ENCODE results near the gene NSUN2. TPM values are rescaled to one million over a fixed set of nuclear protein-coding genes. Genes with fewer than 3 reads are reported as not detected.

Gene NSUN2
- total RNA-seq, 2 donors from 2014 or later = 42.2 to 52.6 TPM

DNA sequence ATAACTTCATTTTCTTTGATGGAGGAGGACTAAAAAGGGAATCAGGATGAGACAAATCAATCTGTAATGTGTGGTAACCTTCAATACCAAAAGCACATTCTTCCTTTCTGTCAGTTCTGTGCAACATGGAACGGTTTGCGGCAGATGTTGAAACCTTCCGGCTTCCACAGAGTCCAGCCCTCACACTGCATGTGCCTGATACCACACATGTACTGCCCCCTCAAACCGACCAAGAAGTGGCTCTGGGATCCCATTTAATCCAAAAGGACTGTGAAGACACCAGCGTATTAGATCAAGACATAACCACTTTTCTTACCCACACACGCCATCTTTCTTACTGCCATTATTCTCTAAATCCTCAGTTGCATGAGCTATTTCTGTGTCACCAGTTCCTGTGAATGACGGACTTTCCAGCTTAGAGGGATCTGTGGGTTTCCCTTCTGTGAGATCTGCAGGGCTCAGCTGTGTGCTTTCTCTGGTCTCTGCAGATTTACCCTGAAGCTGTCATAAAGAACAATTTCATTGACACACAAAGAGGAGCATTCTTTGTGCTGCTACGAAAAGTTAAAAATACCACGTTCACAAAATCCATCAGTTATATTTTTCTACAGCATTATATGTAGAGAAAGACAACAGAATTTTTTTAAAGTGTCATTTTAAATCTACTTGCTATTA lies 25.8 kb downstream of the NSUN2 start:
- ATAC-seq (ENCODE audit: insufficient number of reproducible peaks, low FRiP score, low read depth) (no peak), DNase-seq (ENCODE audit: low spot score) (no peak)
- H3K9me3 ChIP-seq = no peaks in the 10 kb centered on the region
- peaks cover 0 to 17% of the 10 kb centered on the region in 2 donors for H3K4me1 ChIP-seq (ENCODE audit: control insufficient read depth in 1 of 2, low read depth in 2 of 2)
- H3K36me3 ChIP-seq = peaks cover 75% of the 10 kb centered on the region
- no peak overlapping the region for H3K27ac ChIP-seq
- TF ChIP-seq, protein P1, sequence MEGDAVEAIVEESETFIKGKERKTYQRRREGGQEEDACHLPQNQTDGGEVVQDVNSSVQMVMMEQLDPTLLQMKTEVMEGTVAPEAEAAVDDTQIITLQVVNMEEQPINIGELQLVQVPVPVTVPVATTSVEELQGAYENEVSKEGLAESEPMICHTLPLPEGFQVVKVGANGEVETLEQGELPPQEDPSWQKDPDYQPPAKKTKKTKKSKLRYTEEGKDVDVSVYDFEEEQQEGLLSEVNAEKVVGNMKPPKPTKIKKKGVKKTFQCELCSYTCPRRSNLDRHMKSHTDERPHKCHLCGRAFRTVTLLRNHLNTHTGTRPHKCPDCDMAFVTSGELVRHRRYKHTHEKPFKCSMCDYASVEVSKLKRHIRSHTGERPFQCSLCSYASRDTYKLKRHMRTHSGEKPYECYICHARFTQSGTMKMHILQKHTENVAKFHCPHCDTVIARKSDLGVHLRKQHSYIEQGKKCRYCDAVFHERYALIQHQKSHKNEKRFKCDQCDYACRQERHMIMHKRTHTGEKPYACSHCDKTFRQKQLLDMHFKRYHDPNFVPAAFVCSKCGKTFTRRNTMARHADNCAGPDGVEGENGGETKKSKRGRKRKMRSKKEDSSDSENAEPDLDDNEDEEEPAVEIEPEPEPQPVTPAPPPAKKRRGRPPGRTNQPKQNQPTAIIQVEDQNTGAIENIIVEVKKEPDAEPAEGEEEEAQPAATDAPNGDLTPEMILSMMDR (IDR thresholded peaks at IDR 0.05) = no peak
- H3K4me3 ChIP-seq = no peak overlapping the region
- no peaks in the 10 kb centered on the region for H3K27me3 ChIP-seq (replicated peaks; ENCODE audit: insufficient read depth)

DNA sequence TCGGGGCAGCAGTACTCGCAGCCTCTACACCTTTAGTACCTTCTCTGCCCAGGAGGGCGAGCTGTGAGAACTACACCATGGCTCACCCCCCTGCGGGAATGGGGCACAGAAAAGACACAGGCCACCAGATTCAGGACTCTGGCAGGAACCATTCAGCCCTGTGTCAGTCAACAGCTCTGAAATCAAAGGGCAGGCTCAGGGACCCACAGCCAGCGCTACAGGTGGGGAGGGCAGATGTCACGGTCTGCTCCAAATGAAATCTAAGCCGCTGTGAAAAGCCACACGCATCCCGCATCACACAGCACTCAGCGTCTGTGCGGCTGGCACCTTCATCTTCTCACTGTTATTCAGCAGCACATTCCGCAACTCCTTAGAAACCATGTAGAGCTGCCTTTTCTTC lies 27.9 kb downstream of the NSUN2 start:
- H3K36me3 ChIP-seq = peaks cover 78% of the 10 kb centered on the region
- no peaks in the 10 kb centered on the region for H3K4me1 ChIP-seq (ENCODE audit: control insufficient read depth in 1 of 2, low read depth in 2 of 2)
- H3K4me3 ChIP-seq = no peak overlapping the region
- TF ChIP-seq, protein P1 (IDR thresholded peaks at IDR 0.05) = no peak
- ATAC-seq (ENCODE audit: insufficient number of reproducible peaks, low FRiP score, low read depth) (no peak), DNase-seq (ENCODE audit: low spot score) (no peak)
- no peaks in the 10 kb centered on the region for H3K27me3 ChIP-seq (replicated peaks; ENCODE audit: insufficient read depth)
- no peak overlapping the region for H3K27ac ChIP-seq
- no peaks in the 10 kb centered on the region for H3K9me3 ChIP-seq

DNA sequence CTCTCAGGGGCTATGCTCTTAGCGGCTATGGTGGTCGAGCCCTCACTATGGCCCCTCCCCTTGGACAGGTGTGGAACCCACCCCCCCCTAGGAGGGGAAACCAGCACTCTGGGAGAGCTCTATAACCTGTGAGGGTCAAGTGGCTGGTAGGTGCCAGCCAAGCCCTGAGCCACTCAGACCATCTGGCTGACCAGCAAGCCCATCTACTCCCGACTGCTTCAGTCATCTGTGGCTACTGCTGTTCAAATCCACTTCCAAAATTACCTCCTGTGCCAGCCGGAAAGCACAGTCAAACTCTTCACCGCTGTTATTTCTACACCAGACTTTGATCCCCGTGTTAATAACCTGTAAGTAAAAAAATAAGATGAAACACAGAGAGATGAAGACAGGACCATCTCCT lies 28.5 kb downstream of the NSUN2 start:
- H3K27me3 ChIP-seq (replicated peaks; ENCODE audit: insufficient read depth) = no peaks in the 10 kb centered on the region
- peaks cover 75% of the 10 kb centered on the region for H3K36me3 ChIP-seq
- no peaks in the 10 kb centered on the region for H3K9me3 ChIP-seq
- TF ChIP-seq, protein P1 (IDR thresholded peaks at IDR 0.05) = no peak
- no peaks in the 10 kb centered on the region for H3K4me1 ChIP-seq (ENCODE audit: control insufficient read depth in 1 of 2, low read depth in 2 of 2)
- H3K27ac ChIP-seq = no peak overlapping the region
- no peak overlapping the region for H3K4me3 ChIP-seq
- ATAC-seq (ENCODE audit: insufficient number of reproducible peaks, low FRiP score, low read depth) (no peak), DNase-seq (ENCODE audit: low spot score) (no peak)

DNA sequence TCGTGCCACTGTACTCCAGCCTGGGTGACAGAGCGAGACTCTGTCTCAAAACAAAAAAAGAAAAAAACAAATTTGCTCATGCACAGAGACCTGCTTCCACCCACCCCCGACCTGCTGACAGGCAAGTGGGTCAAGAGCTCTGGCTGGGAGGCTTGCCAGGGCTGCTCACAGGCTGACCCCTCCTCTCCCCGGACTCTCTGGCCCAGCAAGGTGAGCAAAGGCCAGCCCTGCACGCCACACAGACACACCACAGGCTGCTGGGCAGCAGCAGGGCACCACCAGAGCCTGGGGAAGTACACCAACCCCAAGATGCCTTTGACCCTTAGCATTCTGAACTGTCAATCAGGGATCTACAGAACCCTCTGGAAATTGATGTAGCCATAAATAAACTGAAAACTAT lies 29.2 kb downstream of the NSUN2 start:
- ATAC-seq (ENCODE audit: insufficient number of reproducible peaks, low FRiP score, low read depth) (no peak), DNase-seq (ENCODE audit: low spot score) (no peak)
- TF ChIP-seq, protein P1 (IDR thresholded peaks at IDR 0.05) = no peak
- Histone ChIP-seq H3K27me3 (replicated peaks; ENCODE audit: insufficient read depth) (no peaks in the 10 kb centered on the region), H3K27ac (no peak overlapping the region), H3K9me3 (no peaks in the 10 kb centered on the region), H3K36me3 (peaks cover 69% of the 10 kb centered on the region), H3K4me1 (ENCODE audit: control insufficient read depth in 1 of 2, low read depth in 2 of 2) (peaks cover 0 to 3% of the 10 kb centered on the region in 2 donors), H3K4me3 (no peak overlapping the region)

DNA sequence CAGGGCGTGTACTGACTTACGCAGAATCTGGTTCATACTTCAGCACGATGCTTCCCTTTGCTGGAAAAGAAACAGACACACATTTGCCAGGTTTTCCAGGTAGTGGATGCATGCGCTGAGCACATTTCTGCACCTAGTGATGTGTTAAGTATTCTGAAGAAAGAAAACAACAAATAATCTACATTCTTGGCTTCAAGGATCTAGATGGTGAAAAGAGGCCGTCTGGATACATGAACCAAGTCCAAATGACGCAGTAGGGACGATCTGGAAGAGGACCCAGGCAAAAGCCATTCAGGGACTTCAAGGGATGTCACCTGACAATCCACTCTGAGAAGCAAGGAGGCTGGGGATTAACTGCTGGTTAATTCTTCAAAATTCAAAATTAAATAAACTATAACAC lies 30.4 kb downstream of the NSUN2 start:
- Histone ChIP-seq H3K27me3 (replicated peaks; ENCODE audit: insufficient read depth) (no peaks in the 10 kb centered on the region), H3K27ac (no peak overlapping the region), H3K9me3 (no peaks in the 10 kb centered on the region), H3K4me1 (ENCODE audit: control insufficient read depth in 1 of 2, low read depth in 2 of 2) (peaks cover 0 to 15% of the 10 kb centered on the region in 2 donors), H3K4me3 (no peak overlapping the region), H3K36me3 (peaks cover 60% of the 10 kb centered on the region)
- TF ChIP-seq, protein P1 (IDR thresholded peaks at IDR 0.05) = no peak
- DNase-seq (ENCODE audit: low spot score) = no peak
- no peak for ATAC-seq (ENCODE audit: insufficient number of reproducible peaks, low FRiP score, low read depth)

All from thoracic aorta (tissue), 2 donors.